HepG2 (cell line): ENCODE results near the gene ZNRD2. TPM values are rescaled to one million over a fixed set of nuclear protein-coding genes. Genes with fewer than 3 reads are reported as not detected.
A peak's percentile ranks its signal among the peaks of the same experiment; 100 is the strongest.

Source experiments
- ATAC-seq: fragments of 200-7000 bp; cut with Tn5 transposase; 3 replicates; pipeline ENCODE4 v1.9.1; 2020; ENCODE audit warnings: mild to moderate bottlenecking, moderate library complexity
- BruUV-seq: library from RNA; stranded (reverse); fragments of 400-500 nt; replicated peaks from 2 replicates; lab custom pipeline; 2021; lab: Mats Ljungman, UMichigan
- CTCF ChIA-PET: fragments of 300-600 bp; formaldehyde crosslinking; extraction: SDS; loops from one replicate; lab custom pipeline; 2021; ENCODE audit warnings: low total read pairs, inconsistent platforms, low intra/inter-chr PET ratio; lab: Yijun Ruan, JAX
- POLR2A ChIA-PET: fragments of 350-600 bp; sonication (Branson Sonifier 250); formaldehyde crosslinking; loops from one replicate; lab custom pipeline; 2020; ENCODE audit warnings: antibody characterized with exemption, inconsistent platforms; lab: Yijun Ruan, JAX
- DNase-seq: peaks from one replicate; pipeline ENCODE4 v3.0.0-alpha.2; 2015; ENCODE audit warnings: low spot score
- FAIRE-seq: peaks from 3 replicates; lab custom pipeline; 2011; peaks lifted over from hg19 to GRCh38; lab: Jason Lieb, UNC
- H2AFZ ChIP-seq: one replicate; pipeline ENCODE4 v1.6.1; 2011; ENCODE audit warnings: low read length, inconsistent platforms
- H3K27ac ChIP-seq: fragments of 300-600 bp; 3 replicates; pipeline ENCODE4 v1.8.0; 2011; ENCODE audit warnings: mixed run types, mild to moderate bottlenecking, mixed read lengths, low read length, inconsistent platforms; ENCODE audit not compliant: insufficient read depth; ENCODE audit errors: extremely low read length
- H3K27me3 ChIP-seq, 2 experiments: fragments of 200-600 bp in 1 of 2; 2 replicates in 1 of 2; 3 replicates in 1 of 2; pipeline versions ENCODE4 v1.6.0 to v1.8.0; 2011; ENCODE audit warnings: low read length in 2 of 2, mild to moderate bottlenecking in 2 of 2, moderate library complexity in 2 of 2, inconsistent platforms in 1 of 2; ENCODE audit not compliant: insufficient read depth in 2 of 2, control insufficient read depth in 1 of 2
- H3K36me3 ChIP-seq, 2 experiments: fragments of 200-600 bp in 1 of 2; replicated peaks in 1 of 2; 2 replicates in 1 of 2; 3 replicates in 1 of 2; pipeline versions ENCODE4 v1.5.1 to v1.8.0; 2011; ENCODE audit warnings: low read length in 2 of 2, inconsistent platforms in 1 of 2; ENCODE audit not compliant: insufficient read depth in 2 of 2, control insufficient read depth in 1 of 2
- H3K4me1 ChIP-seq: 2 replicates; pipeline ENCODE4 v1.5.1; 2012; ENCODE audit warnings: low read length, inconsistent platforms; ENCODE audit not compliant: insufficient read depth
- H3K4me2 ChIP-seq: 2 replicates; pipeline ENCODE4 v1.6.0; 2011; ENCODE audit warnings: low read depth, low read length, inconsistent platforms
- H3K4me3 ChIP-seq, 3 experiments: fragments of 200-600 bp in 1 of 3; sonication (generic), shearing (Covaris generic) in 1 of 3; replicated peaks in 1 of 3; 2 replicates each; pipeline ENCODE4 v1.5.1; 2011 to 2016; ENCODE audit warnings: low read length in 3 of 3, inconsistent platforms in 2 of 3, low read depth in 2 of 3, mild to moderate bottlenecking in 2 of 3, control low read depth in 1 of 3, mixed read lengths in 1 of 3; ENCODE audit not compliant: insufficient read depth in 1 of 3
- H3K79me2 ChIP-seq: one replicate; pipeline ENCODE4 v1.6.1; 2011; ENCODE audit warnings: low read length, inconsistent platforms; ENCODE audit not compliant: insufficient read depth
- H3K9ac ChIP-seq: 2 replicates; pipeline ENCODE4 v1.6.0; 2011; ENCODE audit warnings: mild to moderate bottlenecking, low read depth, low read length, inconsistent platforms; ENCODE audit not compliant: insufficient read depth
- H3K9me3 ChIP-seq: 2 replicates; pipeline ENCODE4 v1.5.1; 2012; ENCODE audit warnings: mild to moderate bottlenecking, low read length
- H4K20me1 ChIP-seq: 2 replicates; pipeline ENCODE4 v1.6.0; 2011; ENCODE audit warnings: inconsistent platforms, mild to moderate bottlenecking, low read length, moderate library complexity; ENCODE audit not compliant: insufficient read depth
- FLYWCH1 ChIP-seq: sonication (generic); formaldehyde crosslinking; IDR thresholded peaks from 2 replicates; pipeline ENCODE4 v1.8.1; 2023; ENCODE audit warnings: mild to moderate bottlenecking, missing genetic modification reagents
- IRF2 ChIP-seq: IDR thresholded peaks from 2 replicates; pipeline ENCODE4 v1.6.1; 2018; ENCODE audit warnings: missing genetic modification reagents, missing compliant biosample characterization
- NR2C2 ChIP-seq: sonication (generic); formaldehyde crosslinking; IDR thresholded peaks from 2 replicates; pipeline ENCODE4 v1.4.0; 2020; ENCODE audit warnings: missing genetic modification reagents, mild to moderate bottlenecking, moderate library complexity, borderline replicate concordance
- NR2F6 ChIP-seq, 2 experiments: IDR thresholded peaks; 2 replicates each; pipeline ENCODE4 v1.6.1; 2016; ENCODE audit warnings: antibody characterized with exemption in 1 of 2, mild to moderate bottlenecking in 1 of 2
- SIN3A ChIP-seq: IDR thresholded peaks from 2 replicates; pipeline ENCODE4 v1.6.1; 2011; ENCODE audit warnings: low read depth, mild to moderate bottlenecking, control low read depth, low read length, borderline replicate concordance
- SP5 ChIP-seq: IDR thresholded peaks from 2 replicates; pipeline ENCODE4 v1.6.1; 2016; ENCODE audit warnings: low read depth, borderline replicate concordance
- TFE3 ChIP-seq: IDR thresholded peaks from 2 replicates; pipeline ENCODE4 v1.6.1; 2016
- ZNF747 ChIP-seq: sonication (generic); formaldehyde crosslinking; IDR thresholded peaks from 2 replicates; pipeline ENCODE4 v1.8.1; 2023; ENCODE audit warnings: missing genetic modification reagents, mild to moderate bottlenecking, borderline replicate concordance
- ZNF775 ChIP-seq: sonication (generic); formaldehyde crosslinking; IDR thresholded peaks from 2 replicates; pipeline ENCODE4 v1.4.0; 2020; ENCODE audit warnings: missing genetic modification reagents, mild to moderate bottlenecking, moderate library complexity, borderline replicate concordance
- WGBS: methylation state at CpG from one replicate; pipeline ENCODE4 v1.1.6; 2017; ENCODE audit warnings: low lambda C conversion rate; 5-methylcytosine and 5-hydroxymethylcytosine counted together
- in situ Hi-C: cut with HindIII; loops from 2 replicates; pipeline ENCODE4 v1.10.0; 2017; ENCODE audit warnings: low pct_unique_long_range_greater_than_20kb; ENCODE audit not compliant: extremely low pct_ligation_motif_present
- intact Hi-C: fragments of 100-400 bp; cut with micrococcal nuclease; formaldehyde crosslinking; loops from one replicate; pipeline ENCODE4 v1.10.0; 2022; ENCODE audit not compliant: unreplicated experiment
- polyA plus RNA-seq, 8 experiments: library from polyadenylated mRNA; depleted of rRNA in 3 of 8; stranded (reverse) in 7 of 8; unstranded in 1 of 8; fragments of >200 nt; fragmentation: Illumina TruSeq in 4 of 8; extraction: Trizol in 4 of 8; gene quantifications; 2 replicates each; pipeline versions ENCODE4 v1.2.1 to v1.2.3, GENCODE V29; 2011 to 2016; ENCODE audit warnings: low read depth in 4 of 8, missing spikeins in 1 of 8, mixed read lengths in 1 of 8; ENCODE audit not compliant: insufficient read depth in 1 of 8
- total RNA-seq, 5 experiments: library from RNA; depleted of rRNA; stranded (reverse); fragments of >200 nt; fragmentation: Illumina TruSeq; extraction: Trizol; gene quantifications; 2 replicates each; pipeline ENCODE4 v1.2.3, GENCODE V29; 2016; ENCODE audit warnings: low read depth in 1 of 5
- TF ChIP-seq, protein P1 (sequence below): sonication (generic); formaldehyde crosslinking; IDR thresholded peaks from 2 replicates; pipeline ENCODE4 v1.5.0; 2020; ENCODE audit warnings: missing genetic modification reagents
- TF ChIP-seq, protein P2 (sequence below): sonication (generic); IDR thresholded peaks from 2 replicates; pipeline ENCODE4 v1.6.1; 2016; ENCODE audit warnings: low read depth, borderline replicate concordance

ZNRD2 gene
- total and polyA plus RNA-seq, 2 of the 13 experiments (the other 11 are each of a cell fraction or from before 2014, with no cell fraction given): 29.2 to 34.0 TPM

DNA sequence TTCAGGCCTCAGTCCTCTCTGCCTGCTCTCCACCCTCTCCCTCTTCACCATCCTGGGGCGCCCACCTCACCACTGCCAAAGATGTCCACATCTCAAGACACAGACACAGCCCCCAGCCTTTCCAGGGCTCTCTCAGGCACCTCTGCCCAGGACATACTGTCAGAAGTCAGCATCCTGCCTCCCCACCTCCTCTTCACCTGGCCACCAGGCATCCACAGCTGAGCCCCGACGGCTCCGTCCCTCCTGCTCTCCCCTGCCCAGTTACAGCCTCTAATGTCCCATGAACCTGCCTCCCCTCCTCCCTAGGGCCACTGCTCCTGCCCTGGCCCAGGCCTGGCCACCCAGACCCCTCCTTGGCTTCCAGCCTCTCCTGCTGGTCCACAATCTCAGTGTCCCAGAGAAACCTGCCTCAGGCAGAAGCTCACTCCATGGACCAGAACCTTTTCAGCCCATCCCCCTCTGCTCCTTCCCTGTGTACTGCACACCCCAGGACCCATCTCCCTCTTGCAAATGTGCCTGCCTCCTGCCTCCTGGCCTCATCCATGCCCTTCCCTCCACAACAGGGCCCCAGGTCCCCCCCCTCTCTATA lies 15.3 kb upstream of the ZNRD2 start:
- POLR2A ChIA-PET: interaction anchor here (0.8 kb wide), 1 partner anchor 30 kb away, joined by 4 read pairs; the partner anchor contains the start of gene SCYL1
- CTCF ChIA-PET: no interaction called here
- Histone ChIP-seq H3K4me1 (peaks cover 71% of the 10 kb centered on the region), H3K27ac (no peak overlapping the region), H3K9ac (no peak overlapping the region), H3K9me3 (no peaks in the 10 kb centered on the region), H2AFZ (no peak overlapping the region), H3K4me2 (0 out of 2 replicates have a peak overlapping the region, but pooled peaks have one; percentile 94), H3K79me2 (peaks cover 8% of the 10 kb centered on the region), H4K20me1 (peaks cover 10% of the 10 kb centered on the region; the same call in 1 of the 2 replicates), H3K36me3 (no peaks in the 10 kb centered on the region; a peak in 1 of 5 replicates), H3K27me3 (no peaks in the 10 kb centered on the region), H3K4me3 (no peak overlapping the region; a peak in 1 of 6 replicates)
- TF ChIP-seq FLYWCH1 (CRISPR knock-in tag) (no peak), NR2F6 (IDR thresholded peaks at IDR 0.05) (no peak), NR2F6 (CRISPR knock-in tag; IDR thresholded peaks at IDR 0.05) (no peak)
- intact Hi-C loops: no loop called here
- BruUV-seq: no TSS peak
- WGBS: 89% methylated on average over 4 of the region's 4 CpGs
- ATAC-seq: no peak
- in situ Hi-C loops: loop anchor here (10.0 kb wide), 1 partner anchor 300 kb away; the partner anchor contains the start of gene CFL1
- FAIRE-seq: no peak
- no peak for DNase-seq

DNA sequence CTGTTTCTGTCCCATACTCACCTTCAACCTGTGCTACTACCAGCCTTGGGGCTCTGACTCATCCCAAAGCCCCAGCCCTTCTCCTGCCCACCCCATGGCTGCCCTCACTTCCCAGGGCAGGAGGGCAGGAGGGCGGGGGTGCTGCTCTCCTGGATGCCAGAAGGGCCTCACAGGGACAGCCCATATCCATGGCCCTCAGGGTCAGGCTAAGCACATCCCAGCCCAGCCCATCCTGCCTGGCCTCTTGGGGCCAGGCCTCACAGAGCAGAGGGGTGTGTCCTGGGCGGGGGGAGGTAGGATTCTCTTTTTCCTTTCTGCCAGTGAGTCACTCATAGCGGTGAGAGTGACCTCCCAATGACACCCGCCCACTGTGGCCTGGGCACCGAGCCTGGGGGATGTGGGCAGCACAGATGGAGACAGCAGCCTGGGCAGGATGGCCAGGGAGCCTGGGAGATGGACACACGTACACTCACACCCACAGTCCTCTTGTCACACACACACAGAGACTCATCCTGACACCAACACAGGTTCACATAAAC lies 14.5 kb upstream of the ZNRD2 start:
- Histone ChIP-seq H2AFZ (no peak overlapping the region), H4K20me1 (peaks cover 10% of the 10 kb centered on the region; the same call in 1 of the 2 replicates), H3K4me2 (peak overlapping the region; percentile 94; the same call in 1 of the 2 replicates), H3K4me1 (peaks cover 74% of the 10 kb centered on the region), H3K9ac (0 out of 2 replicates have a peak overlapping the region, but pooled peaks have one; percentile 13), H3K27ac (no peak overlapping the region), H3K4me3 (peak overlapping the region in 1 of 3 experiments; percentile 12; a peak in 1 of 6 replicates), H3K9me3 (no peaks in the 10 kb centered on the region), H3K27me3 (no peaks in the 10 kb centered on the region), H3K79me2 (peaks cover 8% of the 10 kb centered on the region), H3K36me3 (no peaks in the 10 kb centered on the region; a peak in 1 of 5 replicates)
- ChIA-PET CTCF (no interaction called here), POLR2A (interaction anchor here (0.8 kb wide), 1 partner anchor 31 kb away, joined by 4 read pairs; the partner anchor contains the start of gene SCYL1)
- DNase-seq (peak; percentile 83), FAIRE-seq (peak; percentile 60), ATAC-seq (peak; percentile 30)
- 60% methylated on average over 1 of the region's 6 CpGs for WGBS
- in situ Hi-C loops (loop anchor here (10.0 kb wide), 1 partner anchor 299 kb away; the partner anchor contains the start of gene CFL1), intact Hi-C loops (no loop called here)
- no TSS peak for BruUV-seq
- TF ChIP-seq ZNF747 (CRISPR knock-in tag) (no peak), TFE3 (CRISPR knock-in tag) (0 out of 2 replicates have a peak, but pooled peaks have one; percentile 10), IRF2 (CRISPR knock-in tag) (0 out of 2 replicates have a peak, but pooled peaks have one; percentile 14), ZNF775 (no peak), SP5 (CRISPR knock-in tag) (peak; percentile 65; the same call in 1 of the 2 replicates), NR2C2 (CRISPR knock-in tag) (0 out of 2 replicates have a peak, but pooled peaks have one; percentile 43), SIN3A (0 out of 2 replicates have a peak, but pooled peaks have one; percentile 41)
- TF ChIP-seq, protein P1, sequence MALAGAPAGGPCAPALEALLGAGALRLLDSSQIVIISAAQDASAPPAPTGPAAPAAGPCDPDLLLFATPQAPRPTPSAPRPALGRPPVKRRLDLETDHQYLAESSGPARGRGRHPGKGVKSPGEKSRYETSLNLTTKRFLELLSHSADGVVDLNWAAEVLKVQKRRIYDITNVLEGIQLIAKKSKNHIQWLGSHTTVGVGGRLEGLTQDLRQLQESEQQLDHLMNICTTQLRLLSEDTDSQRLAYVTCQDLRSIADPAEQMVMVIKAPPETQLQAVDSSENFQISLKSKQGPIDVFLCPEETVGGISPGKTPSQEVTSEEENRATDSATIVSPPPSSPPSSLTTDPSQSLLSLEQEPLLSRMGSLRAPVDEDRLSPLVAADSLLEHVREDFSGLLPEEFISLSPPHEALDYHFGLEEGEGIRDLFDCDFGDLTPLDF: no peak
- TF ChIP-seq, protein P2, sequence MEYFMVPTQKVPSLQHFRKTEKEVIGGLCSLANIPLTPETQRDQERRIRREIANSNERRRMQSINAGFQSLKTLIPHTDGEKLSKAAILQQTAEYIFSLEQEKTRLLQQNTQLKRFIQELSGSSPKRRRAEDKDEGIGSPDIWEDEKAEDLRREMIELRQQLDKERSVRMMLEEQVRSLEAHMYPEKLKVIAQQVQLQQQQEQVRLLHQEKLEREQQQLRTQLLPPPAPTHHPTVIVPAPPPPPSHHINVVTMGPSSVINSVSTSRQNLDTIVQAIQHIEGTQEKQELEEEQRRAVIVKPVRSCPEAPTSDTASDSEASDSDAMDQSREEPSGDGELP: peak; percentile 42; the same call in 1 of the 2 replicates
